CD1c-positive myeloid dendritic cell (primary cell): ENCODE data around the gene PLA2G4E.
A peak's percentile ranks its signal among the peaks of the same experiment; 100 is the strongest.

ENCODE experiments used
- DNase-seq: peaks from one replicate; pipeline ENCODE4 v3.0.0-alpha.2; 2016; ENCODE audit errors: extremely low spot score

PLA2G4E gene

DNA sequence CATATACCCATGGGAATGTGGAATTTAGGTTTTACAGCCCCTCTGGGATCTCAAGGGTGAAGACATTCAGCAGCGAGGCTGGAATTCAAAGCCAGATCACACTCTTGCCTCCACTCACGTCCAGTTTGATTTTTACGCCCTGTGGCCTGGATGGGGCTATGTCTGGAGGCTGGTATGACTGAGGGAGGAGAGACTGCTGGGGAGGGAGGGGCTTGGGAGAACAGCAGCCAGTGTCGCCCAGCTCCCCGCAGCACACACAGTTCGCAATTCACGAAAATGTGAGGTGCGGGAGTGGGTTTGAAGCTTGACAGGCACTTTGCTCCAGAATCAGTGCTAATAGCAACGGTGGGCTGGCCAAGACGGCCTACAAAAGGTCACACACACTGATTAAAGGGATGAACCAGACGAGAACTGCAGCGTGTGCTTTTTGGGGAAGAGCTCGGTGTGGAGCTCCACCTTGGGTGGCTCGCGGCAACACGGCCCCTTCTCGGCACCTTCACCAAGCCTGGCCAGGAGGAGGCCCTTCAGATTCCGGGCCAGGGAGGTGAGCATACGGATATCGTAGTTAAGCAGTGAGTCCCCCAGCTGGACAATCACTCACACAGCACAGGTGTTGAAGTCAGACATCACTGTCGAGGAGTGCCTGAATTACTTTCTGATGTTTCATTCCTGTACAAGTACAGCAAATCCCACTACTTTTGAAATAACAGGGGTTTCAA, 64.9 kb downstream of the PLA2G4E start:
- no peak for DNase-seq

DNA sequence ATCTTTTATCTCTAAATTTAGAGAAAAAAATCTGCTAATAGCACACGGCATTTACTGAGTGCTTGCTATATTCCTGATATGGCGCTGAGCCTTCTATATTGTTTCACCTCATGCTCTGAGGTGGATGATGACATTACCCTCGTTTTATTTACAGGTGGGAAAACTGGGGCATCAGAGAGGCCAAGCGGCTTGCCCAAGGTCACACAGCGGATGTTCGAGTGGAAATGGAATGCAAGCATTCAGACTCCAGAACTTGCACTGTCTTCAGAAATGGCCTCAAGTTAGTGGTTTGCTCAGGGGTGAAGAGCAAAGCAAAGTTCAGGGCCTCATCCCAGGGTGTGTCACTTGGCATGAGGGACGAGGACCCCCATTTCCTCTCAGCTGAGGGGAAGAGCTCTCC, 65.7 kb downstream of the PLA2G4E start:
- DNase-seq: no peak

DNA sequence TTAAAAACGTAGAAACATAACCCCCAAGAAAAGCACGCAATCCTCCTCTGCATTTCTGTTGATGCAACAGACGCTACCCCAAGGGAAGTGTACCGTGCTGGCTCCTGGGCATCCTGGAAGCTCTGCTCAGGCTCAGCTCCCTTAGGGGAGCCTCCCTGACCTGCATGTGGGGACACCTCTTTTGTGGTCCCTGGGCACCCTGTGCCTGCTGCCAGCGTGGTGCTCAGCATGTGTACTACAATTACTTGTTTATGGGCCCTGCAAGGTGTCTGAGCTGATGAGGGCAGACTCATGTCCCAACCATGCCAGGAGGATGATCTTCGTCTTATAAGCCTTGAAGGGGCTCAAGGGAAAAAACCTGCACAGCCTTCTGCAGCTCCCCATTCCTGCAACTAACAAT, 66.8 kb downstream of the PLA2G4E start:
- no peak for DNase-seq

DNA sequence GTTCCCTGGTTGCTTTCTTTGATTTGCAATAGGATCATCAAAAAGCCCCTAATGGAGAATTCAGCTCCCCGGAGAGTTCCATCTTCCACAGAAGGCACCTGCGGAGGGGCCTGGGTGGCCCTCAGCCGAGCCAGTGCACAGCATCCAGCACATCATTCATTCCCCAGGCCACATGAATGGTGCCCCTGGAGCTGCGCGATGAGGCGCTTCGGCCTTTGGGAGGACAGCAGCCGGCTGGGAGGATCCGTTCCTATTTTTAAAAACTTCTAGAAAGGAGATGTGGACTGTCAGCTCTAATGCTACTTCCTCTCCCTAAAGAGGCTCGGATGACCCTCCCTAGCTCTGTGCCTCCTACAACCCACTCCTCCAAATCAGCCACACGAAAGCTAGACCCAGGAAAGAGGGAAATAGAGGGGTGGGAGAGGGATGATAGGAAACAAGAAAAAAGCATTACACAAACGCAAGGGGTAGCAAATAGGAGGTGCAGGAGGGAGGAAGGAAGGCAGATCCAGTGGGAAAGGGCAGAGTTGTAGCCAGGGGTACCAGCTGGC, 68.8 kb downstream of the PLA2G4E start:
- DNase-seq: no peak

DNA sequence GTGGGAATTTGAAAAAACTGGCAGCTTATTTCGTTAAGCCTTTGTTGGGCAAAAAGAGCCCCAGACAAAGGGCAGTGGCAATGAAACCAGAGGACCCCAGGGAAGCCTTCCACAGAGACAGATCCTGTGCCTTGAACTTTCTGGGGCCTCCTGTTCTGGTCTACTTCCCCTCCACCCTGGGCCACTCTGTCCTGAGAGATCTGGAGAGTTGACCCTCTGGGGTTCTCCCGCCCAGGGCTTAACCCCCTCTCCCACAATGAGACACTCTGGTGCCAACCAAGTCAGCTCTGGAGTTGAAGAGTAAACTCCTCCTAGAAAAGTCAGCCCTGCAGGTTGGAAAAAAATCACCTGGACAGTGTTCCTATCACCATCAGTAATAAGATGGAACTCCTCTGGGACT, 69.3 kb downstream of the PLA2G4E start:
- DNase-seq: no peak

DNA sequence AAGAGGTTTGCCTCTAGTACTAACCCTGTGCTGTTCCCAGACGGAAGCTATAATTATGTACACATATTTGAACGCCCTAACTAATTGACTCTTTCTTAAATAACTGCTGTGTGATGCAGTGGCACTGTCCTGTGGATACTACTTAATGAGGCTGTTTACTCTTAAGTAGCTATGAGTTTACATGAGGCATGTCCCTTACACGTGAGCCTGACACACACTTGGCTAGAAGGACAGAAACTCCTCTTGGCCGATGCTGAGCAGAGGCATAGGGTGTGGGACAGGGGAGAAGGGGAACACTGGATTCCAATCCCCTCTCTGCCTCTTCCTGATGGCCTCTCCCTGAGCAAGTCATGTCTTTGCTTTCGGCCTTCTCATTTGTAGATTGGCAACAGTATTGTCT, 70.4 kb downstream of the PLA2G4E start:
- no peak for DNase-seq

DNA sequence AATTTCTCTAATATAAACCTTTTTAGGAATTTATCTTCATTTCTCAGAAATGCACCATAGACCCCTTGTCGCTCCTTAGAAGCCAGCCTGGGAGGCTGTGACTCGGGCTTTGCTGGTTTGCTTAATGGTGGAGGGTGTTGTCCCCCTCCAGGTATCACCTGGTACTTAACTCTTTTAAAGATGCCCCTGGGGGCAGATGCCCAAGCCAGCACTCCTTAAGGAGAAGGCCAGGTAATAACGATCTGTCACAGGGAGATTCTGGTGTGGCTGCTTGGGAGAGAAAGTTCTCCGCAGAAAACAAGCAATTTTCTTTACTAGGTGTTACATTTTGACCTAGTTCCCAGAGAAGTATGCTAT, 70.7 kb downstream of the PLA2G4E start:
- no peak for DNase-seq

DNA sequence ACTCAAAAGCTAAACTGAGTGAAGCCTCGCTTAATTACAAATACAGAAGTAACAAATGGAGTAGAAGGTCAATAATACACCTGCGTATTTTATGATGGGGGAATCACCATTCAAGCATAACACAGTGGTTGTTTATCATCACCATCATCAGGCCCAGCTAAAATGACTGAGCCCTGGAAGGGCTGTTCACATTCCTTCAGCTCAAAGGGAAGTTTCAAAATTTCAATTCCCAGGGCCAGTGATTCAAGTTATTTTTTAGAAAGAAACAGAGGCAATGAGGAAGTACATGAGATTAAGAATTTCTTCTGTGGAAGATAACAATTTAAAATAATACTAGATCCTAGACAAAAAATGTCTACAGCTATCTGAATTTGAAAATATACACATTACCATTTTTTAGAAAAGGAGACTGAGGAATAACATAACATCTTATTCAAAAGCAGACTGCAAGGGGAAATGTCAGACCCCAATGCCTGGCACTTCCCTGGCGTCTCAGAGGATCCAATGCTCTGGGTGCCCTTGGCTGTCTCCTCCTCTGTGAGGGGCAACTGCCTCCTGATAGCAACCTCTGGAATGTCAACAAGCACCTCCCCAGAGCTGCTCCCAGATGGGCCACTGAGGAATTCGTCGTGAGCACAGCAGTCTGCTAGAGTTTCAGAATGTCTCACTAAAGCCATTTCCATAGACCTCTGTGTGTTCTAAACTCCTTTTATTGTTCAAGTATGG, 71.3 kb downstream of the PLA2G4E start:
- DNase-seq: no peak

DNA sequence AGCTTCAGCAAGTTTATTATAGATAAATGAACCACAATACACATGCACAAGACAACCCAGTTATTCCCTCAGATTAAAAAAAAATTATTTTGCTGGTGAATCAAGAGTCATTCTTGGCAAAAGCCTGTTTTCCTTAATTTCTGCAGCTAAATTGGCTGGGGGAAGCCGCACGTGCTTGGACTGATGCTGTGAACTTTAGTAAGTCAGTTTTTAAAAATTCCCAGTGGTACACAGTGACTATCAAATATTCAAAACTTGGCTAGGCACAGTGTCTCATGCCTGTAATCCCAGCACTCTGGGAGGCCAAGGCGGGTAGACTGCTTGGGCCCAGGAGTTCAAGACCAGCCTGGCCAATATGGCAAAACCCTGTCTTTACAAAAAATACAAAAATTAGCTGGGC, 72.4 kb downstream of the PLA2G4E start:
- DNase-seq: no peak

DNA sequence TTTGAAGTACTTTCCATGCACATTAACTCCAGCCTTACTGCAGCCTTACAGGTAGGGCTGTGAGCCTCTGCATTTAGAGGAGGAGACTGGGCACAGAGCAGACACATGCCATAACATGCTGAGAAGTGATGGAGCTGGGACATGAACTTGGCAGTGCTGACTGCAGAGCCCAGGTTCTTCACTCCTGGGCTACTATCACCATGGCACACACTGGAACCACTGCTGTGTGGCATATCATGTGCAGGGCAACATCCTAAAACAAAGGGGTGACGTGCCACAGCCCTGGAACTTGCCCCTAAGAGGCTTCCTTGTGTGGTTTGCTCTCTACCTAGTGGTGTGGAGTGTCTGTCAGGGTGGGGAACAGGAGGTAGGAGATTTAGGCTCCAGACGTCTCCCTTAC, 73.9 kb downstream of the PLA2G4E start:
- DNase-seq: no peak

DNA sequence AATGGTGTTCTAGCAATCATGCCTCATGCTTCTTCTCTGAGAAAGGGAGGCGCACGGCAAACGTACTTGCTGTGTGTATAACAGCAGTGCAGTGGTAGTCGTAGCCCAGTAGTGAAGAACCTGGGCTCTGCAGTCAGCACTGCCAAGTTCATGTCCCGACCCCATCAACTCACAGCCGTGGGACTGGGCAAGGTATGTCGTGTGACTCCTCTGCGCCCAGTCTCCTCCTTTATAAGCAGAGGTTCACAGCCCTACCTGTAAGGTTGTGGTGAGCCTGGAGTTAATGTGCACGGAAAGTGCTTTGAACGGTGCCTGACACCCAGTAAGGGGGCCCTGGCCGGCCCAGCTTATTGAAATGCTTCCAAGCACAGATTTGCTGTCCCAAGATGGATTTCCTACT, 75.1 kb downstream of the PLA2G4E start:
- no peak for DNase-seq

DNA sequence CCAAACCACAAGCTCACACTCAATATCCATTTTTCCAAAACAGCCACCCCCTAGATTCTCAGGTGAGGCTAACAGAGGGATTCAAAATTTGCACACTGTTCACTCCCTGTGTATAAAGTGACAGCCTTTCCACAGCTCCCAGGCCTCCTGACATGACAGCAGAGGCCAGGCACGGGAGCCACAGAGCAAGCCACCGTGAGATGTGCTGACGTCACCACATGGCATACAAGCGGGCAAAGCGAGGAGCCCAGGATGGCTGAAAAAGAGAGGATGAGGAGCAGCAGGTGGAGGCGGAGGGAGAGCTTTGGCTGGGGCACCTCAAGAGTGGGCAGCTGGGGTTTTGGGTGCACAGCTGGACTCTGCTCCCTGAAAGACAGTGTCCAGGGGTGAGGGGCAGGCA, 75.6 kb downstream of the PLA2G4E start:
- DNase-seq: no peak

DNA sequence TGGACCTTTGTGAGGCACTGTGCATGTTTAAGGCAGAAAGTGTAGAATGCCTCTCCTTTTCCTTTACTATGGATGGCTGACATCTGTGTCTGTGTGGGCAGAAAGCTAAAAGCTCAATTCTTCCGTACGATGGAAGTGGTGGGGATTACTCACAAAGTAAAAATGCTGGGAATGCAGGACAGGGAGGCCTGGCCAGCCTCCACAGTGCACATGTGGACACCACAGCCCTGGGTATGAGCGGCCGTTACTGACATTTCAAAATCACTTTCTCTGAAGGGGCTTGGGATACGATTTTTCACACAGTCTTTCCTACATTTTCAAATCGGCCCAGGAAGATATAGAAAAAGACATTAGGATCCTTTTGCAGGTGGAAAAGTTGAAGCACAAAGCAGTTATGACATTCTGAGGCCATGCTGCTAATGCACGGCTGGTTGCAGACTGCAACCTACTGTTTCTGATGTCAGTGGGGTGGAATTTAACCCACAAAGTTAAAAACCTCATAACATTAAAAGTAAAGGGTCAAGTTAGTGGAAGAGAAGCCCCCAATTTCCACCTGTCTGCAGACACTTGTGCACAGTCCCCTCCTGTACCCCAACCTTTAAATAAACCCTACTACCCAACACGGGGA, 76.4 kb downstream of the PLA2G4E start:
- no peak for DNase-seq

DNA sequence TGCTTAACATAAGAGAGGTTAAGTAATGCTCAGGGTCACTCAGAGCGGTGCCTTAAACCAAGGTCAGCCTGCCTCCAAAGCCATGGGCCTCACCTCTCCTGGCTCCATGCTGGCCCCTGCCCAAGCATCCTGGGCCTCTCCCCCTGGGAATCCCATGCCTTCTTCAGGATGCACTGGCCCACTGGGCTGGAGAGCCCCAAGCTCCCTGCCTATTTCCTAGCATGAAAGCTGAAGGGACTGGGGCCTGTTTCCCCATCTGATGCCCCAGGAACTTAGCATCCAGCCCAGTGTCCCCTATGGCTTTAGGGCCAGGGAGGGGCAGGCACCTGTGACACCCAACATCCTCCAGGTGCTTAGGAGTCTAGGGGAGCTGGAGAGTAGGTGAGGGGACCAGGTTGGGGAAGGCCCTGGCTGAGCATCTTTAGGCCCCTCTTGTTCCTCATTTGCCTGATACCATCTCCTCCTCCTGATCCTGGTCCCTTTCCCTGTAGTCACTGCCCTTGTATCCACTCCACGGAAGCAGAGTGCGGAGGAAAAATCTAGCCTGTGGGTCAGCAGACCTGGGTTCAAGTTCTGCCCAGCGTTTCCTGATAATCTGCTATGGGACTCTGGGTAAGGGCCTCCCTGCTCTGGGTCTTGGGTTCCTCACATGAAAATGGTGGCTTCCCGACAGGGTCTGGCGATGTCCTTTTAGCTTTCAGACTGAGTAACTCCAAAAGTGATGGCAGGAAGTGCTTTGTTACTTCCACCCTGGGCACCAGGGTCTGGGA, 77.1 kb downstream of the PLA2G4E start:
- no peak for DNase-seq

DNA sequence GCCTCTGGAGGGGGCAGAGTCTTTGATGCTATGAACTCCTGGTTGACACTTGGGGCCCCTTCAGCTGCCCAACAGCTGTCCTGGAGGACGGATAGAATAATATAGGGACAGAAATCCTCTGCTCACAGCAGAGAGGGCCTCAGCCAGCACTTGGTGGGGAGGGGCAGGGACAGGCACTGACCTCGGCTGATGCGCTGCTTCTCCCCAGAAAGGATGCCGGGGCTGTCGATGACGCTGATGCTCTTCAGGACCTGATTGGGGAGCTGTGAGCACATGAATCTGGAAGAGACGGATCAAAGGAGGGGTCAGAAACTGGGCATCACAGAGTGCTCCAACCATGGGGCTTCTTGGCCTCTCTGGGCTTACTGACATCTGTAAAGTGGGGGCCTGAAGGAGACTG, 78.0 kb downstream of the PLA2G4E start:
- no peak for DNase-seq

DNA sequence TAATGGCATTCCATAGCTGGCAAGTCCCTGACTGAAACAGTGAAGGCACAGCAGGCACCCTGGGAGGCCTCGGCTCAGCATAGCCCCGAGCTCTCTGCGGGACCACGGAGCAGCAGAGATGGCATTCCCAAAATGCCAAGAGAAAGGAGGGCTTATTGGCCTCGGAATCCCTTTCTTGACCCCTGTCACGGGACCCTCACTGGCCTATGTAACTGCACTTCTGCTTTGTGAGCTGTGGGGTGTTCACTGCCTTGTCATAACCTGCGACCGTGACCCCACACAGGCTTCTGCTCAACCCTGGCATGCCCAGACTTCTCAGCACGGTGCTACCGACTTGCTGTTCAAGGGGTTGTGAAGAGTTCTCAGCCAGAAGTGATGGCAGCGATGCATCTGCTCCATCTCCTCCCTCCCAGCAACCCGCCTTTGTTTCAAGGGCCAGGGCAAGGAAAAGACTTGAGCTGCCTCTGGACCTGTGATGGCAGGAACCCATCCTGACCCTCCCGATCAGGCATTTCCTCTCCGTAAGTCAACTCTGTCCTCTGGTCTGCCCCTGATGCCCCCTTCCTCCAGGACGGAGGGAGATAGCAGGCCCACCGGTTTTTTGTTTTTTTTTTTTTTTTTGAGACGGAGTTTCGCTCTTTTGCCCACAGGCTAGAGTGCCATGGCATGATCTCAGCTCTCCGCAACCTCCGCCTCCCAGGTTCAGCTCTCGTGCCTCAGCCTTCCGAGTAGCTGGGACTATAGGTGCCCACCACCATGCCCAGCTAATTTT, 79.0 kb downstream of the PLA2G4E start:
- DNase-seq: no peak

DNA sequence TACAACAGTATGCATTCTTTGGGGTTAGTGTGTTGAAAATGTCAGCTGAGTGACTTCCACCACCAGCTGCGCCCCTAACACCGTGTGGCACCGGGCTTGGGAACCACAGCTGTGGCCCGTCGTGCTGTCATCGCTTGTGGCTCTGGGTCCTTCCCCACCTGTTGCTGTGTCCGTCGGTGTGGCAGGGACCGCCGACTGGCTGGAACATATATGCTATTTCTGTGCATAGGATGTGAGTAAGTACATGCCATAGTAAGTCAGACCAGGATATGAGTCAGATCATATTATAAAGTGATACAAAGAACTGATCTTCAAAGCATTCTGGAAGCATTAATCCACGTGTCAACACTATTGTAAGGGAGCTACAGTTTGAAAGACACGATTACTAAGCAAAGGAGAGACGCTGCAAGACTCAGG, 80.4 kb downstream of the PLA2G4E start:
- DNase-seq: no peak

DNA sequence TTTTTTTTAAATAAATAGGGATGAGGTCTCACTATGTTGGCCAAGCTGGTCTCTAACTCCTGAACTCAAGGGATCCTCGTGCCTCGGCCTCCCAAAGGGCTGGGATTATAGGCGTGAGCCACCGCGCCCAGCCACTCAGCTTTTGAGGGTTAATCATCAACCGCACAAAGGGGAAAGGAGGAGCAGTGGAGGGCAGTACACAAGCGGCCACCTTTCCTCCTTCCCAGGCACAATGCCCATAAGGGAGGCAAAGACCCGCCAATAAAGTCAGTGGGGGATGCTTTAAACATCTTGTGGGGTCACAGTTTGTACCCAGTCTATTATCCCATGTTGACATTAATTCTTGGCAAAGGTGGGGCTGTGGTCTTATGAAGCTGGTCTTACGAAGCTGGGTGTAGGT, 80.9 kb downstream of the PLA2G4E start:
- DNase-seq: no peak

DNA sequence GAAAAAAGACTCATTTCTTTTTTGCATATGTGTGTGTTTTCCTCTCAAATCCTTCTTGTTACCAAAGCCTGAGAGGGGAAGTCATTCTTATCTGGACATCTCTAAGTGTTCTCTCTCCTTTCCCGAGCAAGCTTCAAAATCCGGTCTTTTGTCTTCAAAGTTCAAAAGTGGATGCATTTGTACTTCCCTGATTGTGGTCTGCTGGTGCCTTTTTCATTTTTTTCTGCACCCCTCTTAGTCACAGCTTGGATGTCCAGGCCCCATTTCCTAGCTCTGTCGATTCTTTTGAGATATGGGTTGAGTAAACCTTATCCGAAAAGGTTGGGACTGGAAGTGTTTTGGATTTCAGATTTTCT, 83.3 kb downstream of the PLA2G4E start:
- peak; percentile 21 for DNase-seq

DNA sequence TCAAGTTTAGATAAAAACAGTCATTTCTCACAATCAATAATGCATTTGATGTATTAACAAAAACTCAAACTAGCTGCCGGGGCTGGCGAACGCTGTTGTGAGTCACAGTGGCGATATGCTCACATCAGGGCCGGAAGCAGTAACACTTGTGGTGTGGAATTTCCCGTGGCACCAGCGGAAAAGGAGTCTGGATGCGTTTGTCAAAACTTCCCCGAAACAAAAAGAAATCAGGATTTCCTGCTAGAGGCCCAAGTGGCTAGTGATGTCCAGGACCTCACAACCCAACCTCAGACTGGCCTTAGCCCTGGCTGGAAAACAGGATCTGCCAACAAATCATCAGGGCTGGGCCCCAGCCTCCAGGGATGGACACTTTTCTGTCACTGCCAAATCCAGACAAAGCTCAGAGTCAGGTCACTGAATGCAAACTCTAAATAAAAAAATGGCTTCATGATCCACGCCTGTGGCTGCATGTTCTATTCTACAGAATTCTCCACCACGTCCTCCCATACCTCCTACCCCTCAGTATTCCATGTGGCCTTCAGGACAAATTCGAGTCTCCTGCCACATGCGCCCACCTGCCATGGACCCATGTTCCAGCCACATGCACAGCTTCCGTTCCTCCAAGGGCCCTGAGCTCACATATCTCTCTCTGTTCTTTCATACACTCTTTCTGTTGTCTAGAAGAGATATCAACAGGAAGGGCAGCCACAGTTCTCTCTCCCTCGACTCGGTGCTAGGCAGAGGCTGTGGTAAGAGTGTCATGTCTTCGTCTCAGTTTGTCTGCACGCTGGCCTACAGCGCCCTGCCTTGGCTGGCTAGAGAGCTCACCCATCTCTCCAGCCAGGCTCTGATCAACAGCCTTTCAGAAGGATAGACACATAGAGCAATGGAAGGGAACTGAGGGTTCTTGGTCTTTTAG, 83.9 kb downstream of the PLA2G4E start:
- DNase-seq: peak; percentile 65
